HT-29 (cell line): ENCODE results near the gene BCO1. TPM values are rescaled to one million over a fixed set of nuclear protein-coding genes. Genes with fewer than 3 reads are reported as not detected.

Experiments used
- DNase-seq: peaks from one replicate; pipeline ENCODE4 v3.0.0-alpha.2; 2015; ENCODE audit warnings: low spot score
- total RNA-seq: library from RNA; depleted of rRNA; stranded (reverse); fragments of >200 nt; shearing (Covaris generic); gene quantifications from 2 replicates; pipeline ENCODE4 v1.2.3, GENCODE V29; 2014; rRNA removed

BCO1 gene
- total RNA-seq, 1 experiment from 2014 or later: 0.79 TPM

- peak; percentile 62 for DNase-seq
Measured at GRCh38 chr16:81315271-81316175, 77.0 kb downstream of the BCO1 start.

- no peak for DNase-seq
Measured at GRCh38 chr16:81316176-81316496, 77.6 kb downstream of the BCO1 start.

GRCh38 chr16:81318711-81319110 is 80.2 kb downstream of the BCO1 start:
- DNase-seq: no peak

GRCh38 chr16:81319221-81319912 is 80.9 kb downstream of the BCO1 start:
- no peak for DNase-seq

- DNase-seq: no peak
Measured at GRCh38 chr16:81321039-81321438, 82.5 kb downstream of the BCO1 start.

DNA sequence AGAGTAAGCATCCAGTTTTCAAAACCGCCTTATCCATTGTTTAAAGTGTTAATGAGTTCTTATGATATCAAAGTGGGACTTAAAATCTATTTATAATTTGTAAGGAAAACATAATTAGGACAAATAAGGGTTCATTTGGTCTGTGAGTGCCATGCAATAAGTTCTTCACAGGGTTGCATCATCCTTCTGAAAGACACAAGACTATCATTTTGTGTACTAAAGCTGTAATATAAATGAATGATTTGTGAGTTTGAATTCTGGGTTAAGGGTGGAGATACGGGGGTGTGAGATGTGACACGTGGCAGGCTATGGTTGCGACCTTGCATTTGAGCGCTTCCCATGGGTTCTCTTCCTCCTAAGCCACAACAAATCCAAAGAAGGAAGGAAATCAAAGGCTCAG is 83.0 kb downstream of the BCO1 start:
- no peak for DNase-seq

DNA sequence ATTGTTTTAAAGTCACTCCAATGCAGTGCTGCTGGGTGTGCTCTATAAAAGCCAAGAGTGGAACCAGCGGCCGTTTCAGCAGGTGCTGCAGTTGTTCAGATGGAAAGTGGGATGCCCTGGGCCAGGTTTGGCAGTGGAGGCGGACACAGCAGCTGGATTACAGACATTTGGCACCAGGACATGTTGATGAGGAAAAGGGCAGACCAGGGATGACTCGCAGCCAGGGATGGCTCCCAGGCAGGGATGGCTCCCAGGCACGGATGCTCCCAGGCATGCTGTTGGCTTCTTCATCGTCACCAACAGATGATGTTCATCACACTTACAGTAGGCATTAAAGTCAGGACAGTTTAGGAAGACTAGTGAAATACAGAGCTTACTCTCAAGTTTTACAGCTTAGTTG is 86.3 kb downstream of the BCO1 start:
- DNase-seq: no peak

DNA sequence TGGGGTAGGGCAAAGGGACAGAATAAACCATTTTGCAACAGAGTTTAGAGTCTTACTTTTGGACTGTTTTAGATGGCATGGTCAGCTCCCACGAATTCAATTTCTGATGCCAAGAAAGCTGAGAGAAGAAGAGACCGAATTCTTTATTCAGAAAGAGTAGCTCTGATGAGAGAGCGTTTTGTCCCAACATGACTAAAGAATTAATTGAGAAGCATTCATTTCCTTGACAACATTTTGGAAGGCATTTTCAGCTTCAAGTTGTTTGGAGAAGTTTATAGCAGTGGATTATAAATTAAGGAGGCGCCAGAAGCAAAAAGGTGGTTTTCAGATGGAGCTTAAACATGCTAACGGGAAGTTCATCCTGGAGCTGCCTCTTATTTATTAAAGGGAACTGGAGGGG is 88.5 kb downstream of the BCO1 start:
- DNase-seq: no peak

GRCh38 chr16:81327447-81328196 is 89.1 kb downstream of the BCO1 start:
- no peak for DNase-seq

DNA sequence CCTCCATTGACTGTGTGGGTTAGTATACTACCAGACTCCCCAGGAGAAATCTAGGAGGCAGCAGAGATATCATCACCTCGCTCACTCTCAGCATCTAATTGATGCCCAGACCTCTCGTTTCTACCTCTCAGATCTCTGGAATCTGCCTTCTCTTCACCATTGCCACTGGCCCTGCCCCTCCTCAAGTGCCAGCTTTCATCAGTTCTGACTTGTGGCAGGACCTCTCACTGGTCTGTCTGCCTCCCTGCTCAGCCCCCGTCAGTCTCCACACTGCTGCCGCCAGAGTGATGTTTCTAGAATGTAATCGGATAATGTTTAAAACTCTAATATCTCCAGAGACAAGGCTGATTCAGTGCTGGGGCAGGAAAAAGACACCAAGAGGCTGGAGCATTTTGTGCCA is 91.5 kb downstream of the BCO1 start:
- DNase-seq: no peak

DNA sequence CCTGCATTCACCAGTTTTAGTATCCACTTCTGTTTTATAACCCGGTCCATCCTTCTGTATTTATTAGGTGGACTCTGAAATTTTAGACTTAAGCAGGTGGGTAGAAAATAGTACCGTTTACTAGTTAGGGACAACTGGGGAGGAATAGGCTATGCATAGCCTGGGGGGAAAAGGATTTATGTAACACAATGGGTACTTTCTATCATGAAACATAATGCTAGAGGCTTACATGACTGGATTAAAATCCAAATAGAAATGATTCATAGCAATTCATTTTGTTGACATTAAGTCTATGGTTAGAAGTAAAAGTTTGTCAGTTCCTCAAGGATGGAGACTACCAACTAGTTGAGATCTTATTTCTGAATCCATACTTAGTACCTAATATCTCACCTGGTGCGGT is 94.9 kb downstream of the BCO1 start:
- no peak for DNase-seq

DNA sequence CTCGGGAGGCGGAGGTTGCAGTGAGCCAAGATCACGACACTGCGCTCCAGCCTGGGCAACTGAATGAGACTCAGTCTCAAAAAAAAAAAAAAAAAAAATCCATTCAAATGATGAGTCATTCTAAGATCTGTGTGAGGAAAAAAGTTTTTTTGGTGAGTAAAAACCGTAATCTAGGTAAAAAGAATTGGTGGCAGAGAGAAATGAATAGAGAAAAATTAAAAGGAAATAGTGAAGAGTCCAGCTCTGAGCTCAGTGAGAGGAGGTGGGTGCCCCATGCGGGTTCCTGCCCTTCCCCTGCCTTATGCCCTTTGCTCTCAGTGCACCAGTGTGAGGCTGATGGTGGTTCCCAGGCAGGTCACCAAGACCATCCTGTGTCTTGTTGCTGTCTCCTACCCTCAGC is 97.2 kb downstream of the BCO1 start:
- no peak for DNase-seq

GRCh38 chr16:81337097-81337496 is 98.6 kb downstream of the BCO1 start:
- no peak for DNase-seq

Other genes with a start within 250 kb of the BCO1 start
- 57.7 and 87.8 TPM in 2 replicates for gene CMC2, start 231.8 kb upstream of the BCO1 start, total RNA-seq
- 45.9 and 64.4 TPM in 2 replicates for gene CENPN, start 231.5 kb upstream of the BCO1 start, total RNA-seq
- gene ATMIN, start 202.8 kb upstream of the BCO1 start, total RNA-seq: 16.8 and 19.3 TPM in 2 replicates
- 2.4 TPM in 1 of 2 replicates, not detected in the other for gene C16orf46, start 161.5 kb upstream of the BCO1 start, total RNA-seq
- gene GCSH, start 142.3 kb upstream of the BCO1 start, total RNA-seq: 30.8 and 35.2 TPM in 2 replicates
- gene GAN, start 76.3 kb downstream of the BCO1 start, total RNA-seq: 7.4 and 20.1 TPM in 2 replicates
- 17.3 and 24.7 TPM in 2 replicates for gene CMIP, start 206.1 kb downstream of the BCO1 start, total RNA-seq